Stimulated activated memory B cell treated with anti-CD40 and anti-IgM and Interleukin-4, amounts not matched to agents 10 μg/mL and 1 μg/mL and 100 μg/mL, for 72 hours (primary cell): ENCODE measurements around the gene ZNF516.

ENCODE experiments used
- ATAC-seq: fragments of 150-1000 bp; cut with Tn5 transposase; 2 replicates; pipeline ENCODE4 v1.10.0; 2021
- H3K27ac Mint-ChIP-seq: one replicate; pipeline ENCODE4 v1.8.0; 2022; ENCODE audit warnings: mild to moderate bottlenecking, mixed read lengths
- H3K27me3 Mint-ChIP-seq: one replicate; pipeline ENCODE4 v1.8.0; 2022; ENCODE audit warnings: mixed read lengths
- H3K36me3 Mint-ChIP-seq: one replicate; pipeline ENCODE4 v1.8.0; 2022; ENCODE audit warnings: mixed read lengths
- H3K4me1 Mint-ChIP-seq: one replicate; pipeline ENCODE4 v1.8.0; 2022; ENCODE audit warnings: mixed read lengths
- H3K4me3 Mint-ChIP-seq: one replicate; pipeline ENCODE4 v1.8.0; 2022; ENCODE audit warnings: mild to moderate bottlenecking, moderate library complexity, mixed read lengths
- H3K9me3 Mint-ChIP-seq: one replicate; pipeline ENCODE4 v1.8.0; 2022; ENCODE audit warnings: mixed read lengths

Gene ZNF516

GRCh38 chr18:76472829-76473228, 22.2 kb downstream of the ZNF516 start:
- no peak for ATAC-seq
- Mint-ChIP-seq H3K9me3 (no peaks in the 10 kb centered on the region), H3K4me1 (peaks cover 19% of the 10 kb centered on the region), H3K4me3 (no peak overlapping the region), H3K27ac (no peak overlapping the region), H3K27me3 (no peaks in the 10 kb centered on the region), H3K36me3 (no peaks in the 10 kb centered on the region)

DNA sequence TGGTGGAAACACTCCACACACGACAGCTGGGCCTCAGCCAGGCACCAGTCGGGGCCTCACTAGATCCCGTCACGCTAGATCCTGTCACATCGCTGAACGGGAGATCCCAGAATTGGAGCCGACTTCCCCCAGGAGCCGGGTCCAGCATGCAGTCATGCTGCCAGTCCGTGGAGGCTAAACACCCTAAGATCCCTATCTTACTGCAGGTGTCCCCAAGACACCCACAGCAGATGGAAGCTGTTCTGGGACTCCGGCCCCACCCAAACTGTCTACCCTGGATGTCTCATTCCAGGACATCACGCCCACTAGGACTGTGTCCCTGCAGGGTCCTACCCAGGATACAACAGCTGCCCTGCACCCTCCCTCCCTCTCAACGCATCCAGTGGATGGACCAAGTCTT, 23.4 kb downstream of the ZNF516 start:
- Mint-ChIP-seq H3K36me3 (no peaks in the 10 kb centered on the region), H3K9me3 (no peaks in the 10 kb centered on the region), H3K4me3 (no peak overlapping the region), H3K27me3 (no peaks in the 10 kb centered on the region), H3K4me1 (peaks cover 16% of the 10 kb centered on the region), H3K27ac (no peak overlapping the region)
- no peak for ATAC-seq

DNA sequence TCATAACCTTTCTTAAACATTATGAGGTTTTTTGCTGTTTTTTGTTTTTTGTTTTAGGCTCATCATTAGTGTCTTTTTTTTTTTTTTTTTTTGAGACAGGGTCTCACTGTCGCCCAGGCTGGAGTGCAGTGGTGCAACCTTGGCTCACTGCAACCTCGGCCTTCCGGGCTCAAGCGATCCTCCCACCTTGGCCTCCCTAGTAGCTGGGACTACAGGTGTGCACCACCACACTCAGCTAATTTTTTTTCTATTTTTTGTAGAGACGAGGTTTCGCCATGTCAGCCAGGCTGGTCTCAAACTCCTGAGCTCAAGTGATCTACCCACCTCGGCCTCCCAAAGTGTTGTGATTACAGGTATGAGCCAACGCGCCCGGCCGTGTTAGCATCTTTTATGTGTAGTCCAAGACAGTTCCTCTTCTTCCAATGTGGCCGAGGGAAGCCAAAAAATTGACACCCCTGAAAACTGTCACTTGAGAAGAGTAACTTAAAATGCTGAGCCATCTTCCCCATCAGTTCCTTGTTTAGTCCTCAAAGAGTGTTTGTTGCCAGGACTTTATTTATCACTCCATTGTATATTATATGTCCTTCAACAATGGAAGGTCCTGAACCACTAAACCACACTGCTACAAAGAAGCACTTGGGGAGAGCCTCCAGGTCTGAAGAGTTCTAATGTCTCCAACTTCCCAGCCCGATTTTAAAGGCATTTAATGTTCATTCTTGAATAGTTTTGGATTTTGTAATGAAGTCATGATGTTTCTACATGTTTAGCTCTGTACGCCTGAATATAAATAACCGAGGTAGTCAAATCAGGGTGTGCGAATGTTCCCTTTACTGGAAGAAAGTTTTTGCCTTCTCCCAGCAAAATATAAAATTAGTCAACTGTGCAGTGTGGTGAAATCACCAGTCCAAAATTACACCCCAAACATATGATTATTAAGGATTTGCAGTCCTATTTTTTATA, 26.4 kb downstream of the ZNF516 start:
- Mint-ChIP-seq H3K9me3 (no peaks in the 10 kb centered on the region), H3K36me3 (no peaks in the 10 kb centered on the region), H3K27ac (no peak overlapping the region), H3K4me3 (no peak overlapping the region), H3K4me1 (peaks cover 15% of the 10 kb centered on the region), H3K27me3 (no peaks in the 10 kb centered on the region)
- ATAC-seq: no peak

DNA sequence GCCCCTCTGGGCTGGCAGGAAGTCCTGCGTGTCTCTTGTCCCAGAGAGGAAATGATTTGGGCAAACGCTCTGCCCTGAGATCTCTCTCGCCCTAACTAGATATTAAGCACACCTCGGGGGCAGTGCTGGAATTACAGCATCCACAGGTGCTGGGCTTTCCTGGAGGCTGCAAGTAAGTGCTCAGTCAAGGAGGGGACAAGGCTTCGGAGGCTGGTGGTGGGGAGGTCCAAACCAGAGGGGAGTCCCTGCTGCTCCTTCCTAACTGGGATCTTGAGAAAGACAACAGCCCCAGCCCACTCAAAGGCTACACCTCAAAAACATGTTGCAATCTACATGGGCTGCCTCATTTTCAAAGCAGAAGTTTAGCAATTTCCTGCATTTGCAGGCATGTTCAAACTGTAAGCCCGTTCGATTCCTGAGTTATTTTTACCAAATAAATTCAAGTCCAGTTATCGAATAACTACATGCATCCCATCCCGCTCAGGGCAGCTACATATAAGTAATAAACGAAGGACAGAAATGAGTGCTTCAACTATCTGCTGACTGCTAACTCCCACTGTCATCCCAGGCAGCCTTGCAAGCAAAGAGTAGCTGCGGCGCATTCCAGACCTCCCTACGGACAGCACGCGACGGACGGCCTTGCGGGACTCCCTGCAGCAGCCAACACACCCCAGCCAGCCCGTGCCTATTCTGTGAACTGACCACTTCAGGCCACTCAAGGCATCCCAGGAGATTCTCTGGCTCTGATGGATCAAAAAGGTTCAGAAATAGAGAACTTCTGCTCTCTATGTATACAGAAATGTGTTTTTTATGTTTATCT, 27.5 kb downstream of the ZNF516 start:
- Mint-ChIP-seq H3K4me1 (peaks cover 15% of the 10 kb centered on the region), H3K9me3 (no peaks in the 10 kb centered on the region), H3K27ac (peak overlapping the region; percentile 16), H3K36me3 (no peaks in the 10 kb centered on the region), H3K4me3 (no peak overlapping the region), H3K27me3 (no peaks in the 10 kb centered on the region)
- peak; percentile 51 for ATAC-seq

DNA sequence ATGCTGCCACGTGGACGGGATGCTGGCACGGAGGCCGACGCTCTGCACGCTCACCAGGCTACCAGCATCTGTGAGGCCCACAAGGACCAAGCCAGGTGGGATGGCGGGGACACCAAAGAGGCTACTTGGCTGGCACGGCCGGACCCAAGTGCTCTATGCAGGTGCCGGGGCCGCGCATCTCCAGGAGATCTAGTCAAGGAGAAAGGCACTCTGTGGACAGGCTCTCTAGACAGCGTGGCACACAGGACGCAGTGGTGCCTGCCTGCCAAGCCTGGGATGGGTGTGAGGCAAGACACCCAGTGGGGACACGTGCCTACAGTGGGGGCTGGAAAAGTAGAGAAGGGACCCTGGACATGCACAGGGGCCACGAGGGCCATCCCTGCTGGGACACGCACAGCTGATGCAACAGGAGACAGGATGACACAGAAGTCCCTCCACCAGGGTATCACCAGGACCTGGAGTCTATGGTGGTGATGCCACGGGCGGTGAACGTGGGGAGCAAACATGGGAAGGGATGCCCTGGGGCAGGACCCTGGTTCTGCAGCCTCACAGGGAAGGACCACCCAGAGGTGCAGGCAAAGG, 28.5 kb downstream of the ZNF516 start:
- H3K27ac Mint-ChIP-seq: peak overlapping the region; percentile 16
- peak; percentile 46 for ATAC-seq
- H3K27me3 Mint-ChIP-seq: no peaks in the 10 kb centered on the region
- H3K36me3 Mint-ChIP-seq: peaks cover 6% of the 10 kb centered on the region
- no peaks in the 10 kb centered on the region for H3K9me3 Mint-ChIP-seq
- no peak overlapping the region for H3K4me3 Mint-ChIP-seq
- H3K4me1 Mint-ChIP-seq: peaks cover 15% of the 10 kb centered on the region

GRCh38 chr18:76465630-76466409, 29.2 kb downstream of the ZNF516 start:
- peak overlapping the region; percentile 16 for H3K27ac Mint-ChIP-seq
- peak; percentile 13 for ATAC-seq

DNA sequence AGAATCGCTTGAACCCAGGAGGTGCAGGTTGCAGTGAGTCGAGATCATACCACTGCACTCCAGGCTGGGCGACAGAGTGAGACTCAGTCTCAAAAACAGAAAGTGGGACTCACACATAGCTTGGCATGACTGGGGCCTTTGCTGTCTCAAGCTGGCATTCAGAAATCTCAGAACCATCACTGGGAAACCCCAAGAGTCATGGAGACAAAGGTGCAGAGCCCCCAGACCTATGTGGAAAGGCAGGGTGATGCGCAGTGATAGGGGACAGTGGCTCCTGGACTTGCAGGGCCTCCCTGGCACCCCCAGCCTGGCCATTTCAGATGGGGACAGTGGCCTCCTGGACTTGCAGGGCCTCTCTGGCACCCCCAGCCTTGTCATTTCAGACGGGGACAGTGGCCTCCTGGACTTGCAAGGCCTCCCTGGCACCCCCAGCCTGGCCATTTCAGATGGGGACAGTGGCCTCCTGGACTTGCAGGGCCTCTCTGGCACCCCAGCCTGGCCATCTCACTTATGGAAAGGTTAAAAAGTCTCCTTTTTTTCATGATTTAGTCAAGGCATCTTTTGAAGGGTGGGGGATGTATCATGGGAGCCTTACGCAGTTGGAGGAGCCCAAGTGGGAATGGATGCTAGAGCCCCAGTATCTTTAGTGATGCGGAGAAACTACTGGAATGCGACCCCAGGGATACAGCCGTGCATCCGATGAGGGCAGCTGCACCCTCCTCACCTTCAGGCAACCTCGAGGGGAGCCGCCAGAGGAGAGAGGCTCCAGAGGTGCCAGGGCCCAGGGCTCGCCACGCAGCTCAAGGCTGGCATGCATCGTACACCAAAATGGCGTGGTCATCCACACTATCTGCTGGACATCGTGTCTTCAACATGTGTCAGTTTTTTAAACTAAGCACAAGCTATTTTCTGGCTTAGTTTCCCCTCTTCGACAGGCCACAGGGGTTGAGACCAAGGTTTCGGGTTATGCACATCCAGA, 30.5 kb downstream of the ZNF516 start:
- no peak overlapping the region for H3K27ac Mint-ChIP-seq
- no peak for ATAC-seq
- peaks cover 7% of the 10 kb centered on the region for H3K36me3 Mint-ChIP-seq
- no peak overlapping the region for H3K4me3 Mint-ChIP-seq
- H3K27me3 Mint-ChIP-seq: no peaks in the 10 kb centered on the region
- peaks cover 15% of the 10 kb centered on the region for H3K4me1 Mint-ChIP-seq
- no peaks in the 10 kb centered on the region for H3K9me3 Mint-ChIP-seq

More at GRCh38 chr18:76465630-76466409, 29.2 kb downstream of the ZNF516 start:
- Mint-ChIP-seq H3K4me3 (no peak overlapping the region), H3K4me1 (peaks cover 15% of the 10 kb centered on the region), H3K27me3 (no peaks in the 10 kb centered on the region), H3K36me3 (peaks cover 6% of the 10 kb centered on the region), H3K9me3 (no peaks in the 10 kb centered on the region)

GRCh38 chr18:76463872-76464271, 31.2 kb downstream of the ZNF516 start:
- Mint-ChIP-seq H3K36me3 (peaks cover 14% of the 10 kb centered on the region), H3K27me3 (no peaks in the 10 kb centered on the region), H3K27ac (no peak overlapping the region), H3K4me1 (peaks cover 15% of the 10 kb centered on the region), H3K4me3 (no peak overlapping the region), H3K9me3 (no peaks in the 10 kb centered on the region)
- ATAC-seq: no peak

DNA sequence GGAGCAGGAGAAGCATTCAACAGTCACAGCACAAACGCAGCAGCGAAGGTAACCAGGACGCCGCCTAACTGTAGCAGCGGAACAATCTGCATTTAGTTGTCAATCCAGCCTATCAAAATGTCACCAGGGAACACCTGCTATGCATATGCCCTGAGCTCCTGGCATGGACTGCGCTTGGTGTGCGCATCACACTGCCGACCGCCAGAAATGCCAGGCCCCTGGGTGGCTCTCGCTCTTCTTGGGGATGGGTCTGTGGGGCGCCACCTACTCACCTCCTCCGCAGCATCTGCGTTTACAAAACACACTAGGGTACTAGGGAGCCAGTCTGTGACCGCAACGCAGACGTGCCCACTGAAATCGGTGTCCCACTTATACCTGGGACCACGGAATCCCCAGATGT, 31.7 kb downstream of the ZNF516 start:
- Mint-ChIP-seq H3K27me3 (no peaks in the 10 kb centered on the region), H3K9me3 (no peaks in the 10 kb centered on the region), H3K4me3 (no peak overlapping the region), H3K27ac (no peak overlapping the region), H3K36me3 (peaks cover 19% of the 10 kb centered on the region), H3K4me1 (peaks cover 15% of the 10 kb centered on the region)
- ATAC-seq: no peak

- H3K4me3 Mint-ChIP-seq: no peak overlapping the region
- ATAC-seq: no peak
- H3K27ac Mint-ChIP-seq: no peak overlapping the region
- H3K4me1 Mint-ChIP-seq: peaks cover 7% of the 10 kb centered on the region
- peaks cover 19% of the 10 kb centered on the region for H3K36me3 Mint-ChIP-seq
- no peaks in the 10 kb centered on the region for H3K27me3 Mint-ChIP-seq
- no peaks in the 10 kb centered on the region for H3K9me3 Mint-ChIP-seq
Observed at GRCh38 chr18:76462326-76462694, 32.7 kb downstream of the ZNF516 start.

- peaks cover 19% of the 10 kb centered on the region for H3K36me3 Mint-ChIP-seq
- H3K27ac Mint-ChIP-seq: no peak overlapping the region
- no peak overlapping the region for H3K4me3 Mint-ChIP-seq
- H3K27me3 Mint-ChIP-seq: no peaks in the 10 kb centered on the region
- H3K9me3 Mint-ChIP-seq: no peaks in the 10 kb centered on the region
- peaks cover 7% of the 10 kb centered on the region for H3K4me1 Mint-ChIP-seq
- no peak for ATAC-seq
Observed at GRCh38 chr18:76461692-76462325, 33.2 kb downstream of the ZNF516 start.

DNA sequence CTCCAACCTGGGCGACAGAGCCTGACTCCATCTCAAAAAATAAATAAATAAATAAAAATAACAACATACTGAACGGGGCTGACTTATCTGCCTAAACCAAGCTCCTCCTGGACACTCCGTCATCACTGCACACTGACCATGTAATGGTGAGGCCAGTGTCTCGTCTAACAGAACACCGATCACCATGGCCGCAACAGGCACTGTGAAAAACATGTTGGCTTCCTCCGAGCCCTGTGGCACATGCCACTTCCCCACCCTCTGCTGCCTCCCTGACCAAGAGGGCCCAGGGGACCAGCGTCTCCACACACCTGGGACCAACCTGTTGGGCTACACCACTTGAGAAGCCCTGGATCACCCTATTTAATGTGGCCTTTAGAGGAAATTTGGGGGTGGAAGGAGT, 33.9 kb downstream of the ZNF516 start:
- Mint-ChIP-seq H3K4me3 (no peak overlapping the region), H3K9me3 (no peaks in the 10 kb centered on the region), H3K4me1 (no peaks in the 10 kb centered on the region), H3K27me3 (no peaks in the 10 kb centered on the region), H3K36me3 (peaks cover 19% of the 10 kb centered on the region), H3K27ac (no peak overlapping the region)
- no peak for ATAC-seq

DNA sequence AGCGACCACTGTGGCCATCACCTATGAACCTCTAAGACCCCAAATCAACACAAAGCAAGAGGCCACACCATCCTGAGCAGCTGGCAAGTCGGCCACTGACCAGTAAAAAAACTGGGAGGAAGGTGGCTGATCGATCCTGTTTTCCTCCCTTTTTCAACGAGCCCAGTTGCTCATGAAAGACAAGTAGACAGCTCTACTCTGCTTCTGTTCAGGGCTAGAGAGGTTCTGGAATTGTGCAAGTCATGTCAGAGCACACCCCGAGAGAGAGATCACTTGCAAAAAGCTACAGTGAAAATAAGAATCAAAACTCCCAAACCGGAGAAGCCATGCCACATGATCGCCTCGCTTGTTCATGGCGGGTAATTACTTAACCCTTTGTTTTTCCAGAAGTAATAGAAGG, 34.6 kb downstream of the ZNF516 start:
- Mint-ChIP-seq H3K9me3 (no peaks in the 10 kb centered on the region), H3K27ac (no peak overlapping the region), H3K27me3 (no peaks in the 10 kb centered on the region), H3K4me3 (no peak overlapping the region), H3K36me3 (peaks cover 19% of the 10 kb centered on the region), H3K4me1 (no peaks in the 10 kb centered on the region)
- no peak for ATAC-seq
